IMR-90 (cell line): ENCODE data around the gene DUSP8. TPM values are rescaled to one million over a fixed set of nuclear protein-coding genes. Genes with fewer than 3 reads are reported as not detected.

Source experiments
- ATAC-seq: fragments of 200-7000 bp; cut with Tn5 transposase; 2 replicates; pipeline ENCODE4 v1.9.1; 2020; ENCODE audit warnings: low read depth, mild to moderate bottlenecking, moderate library complexity
- BruUV-seq: library from RNA; stranded (reverse); fragments of 400-500 nt; replicated peaks from 2 replicates; lab custom pipeline; 2021; lab: Mats Ljungman, UMichigan
- CTCF ChIA-PET: fragments of 300-600 bp; formaldehyde crosslinking; extraction: SDS; loops from one replicate; lab custom pipeline; 2021; ENCODE audit warnings: antibody characterized with exemption; lab: Yijun Ruan, JAX
- POLR2A ChIA-PET: fragments of 300-600 bp; sonication (Branson Sonifier 250); formaldehyde crosslinking; loops from one replicate; lab custom pipeline; 2022; ENCODE audit warnings: antibody characterized with exemption; ENCODE audit not compliant: unreplicated experiment; lab: Charles Lee
- DNase-seq: peaks from one replicate; pipeline ENCODE4 v3.0.0; 2013
- H2AFZ ChIP-seq: replicated peaks from 2 replicates; pipeline ENCODE3; 2013; ENCODE audit warnings: low read length, mild to moderate bottlenecking; ENCODE audit not compliant: poor library complexity
- H2AK5ac ChIP-seq: 2 replicates; pipeline ENCODE4 v1.6.1; 2013; ENCODE audit warnings: low read depth, low read length, inconsistent platforms
- H2AK9ac ChIP-seq: replicated peaks from 2 replicates; pipeline ENCODE3; 2013; ENCODE audit warnings: mild to moderate bottlenecking, low read depth, low read length, moderate library complexity; ENCODE audit not compliant: poor library complexity
- H2BK120ac ChIP-seq: 2 replicates; pipeline ENCODE4 v1.6.1; 2013; ENCODE audit warnings: low read depth, low read length, inconsistent platforms
- H2BK15ac ChIP-seq: 3 replicates; pipeline ENCODE4 v1.6.1; 2013; ENCODE audit warnings: low read depth, low read length, inconsistent platforms
- H2BK20ac ChIP-seq: 2 replicates; pipeline ENCODE4 v1.6.1; 2013; ENCODE audit warnings: low read depth, mild to moderate bottlenecking, inconsistent platforms, low read length, moderate library complexity
- H2BK5ac ChIP-seq: 2 replicates; pipeline ENCODE4 v1.6.1; 2013; ENCODE audit warnings: mild to moderate bottlenecking, low read depth, low read length, inconsistent platforms; ENCODE audit not compliant: poor library complexity, severe bottlenecking
- H3K14ac ChIP-seq: replicated peaks from 2 replicates; pipeline ENCODE4 v1.6.1; 2013; ENCODE audit warnings: low read depth, low read length, inconsistent platforms
- H3K18ac ChIP-seq: 2 replicates; pipeline ENCODE4 v1.6.1; 2013; ENCODE audit warnings: low read depth, low read length, control low read depth
- H3K23ac ChIP-seq: 2 replicates; pipeline ENCODE4 v1.6.1; 2013; ENCODE audit warnings: low read depth, low read length, inconsistent platforms
- H3K27ac ChIP-seq: 2 replicates; pipeline ENCODE4 v1.5.1; 2013; ENCODE audit warnings: mild to moderate bottlenecking, control low read depth, low read length; ENCODE audit not compliant: insufficient read depth
- H3K27me3 ChIP-seq: 2 replicates; pipeline ENCODE4 v1.6.1; 2013; ENCODE audit warnings: low read length; ENCODE audit not compliant: control insufficient read depth, insufficient read depth
- H3K36me3 ChIP-seq: 2 replicates; pipeline ENCODE4 v1.6.1; 2013; ENCODE audit warnings: low read length, mixed read lengths; ENCODE audit not compliant: control insufficient read depth, insufficient read depth
- H3K4ac ChIP-seq: 2 replicates; pipeline ENCODE4 v1.6.1; 2013; ENCODE audit warnings: low read depth, low read length, inconsistent platforms
- H3K4me1 ChIP-seq: 2 replicates; pipeline ENCODE4 v1.6.1; 2013; ENCODE audit warnings: low read length, mixed read lengths; ENCODE audit not compliant: control insufficient read depth, insufficient read depth
- H3K4me2 ChIP-seq: 2 replicates; pipeline ENCODE4 v1.6.1; 2013; ENCODE audit warnings: low read depth, mild to moderate bottlenecking, control low read depth, low read length, moderate library complexity
- H3K4me3 ChIP-seq: 2 replicates; pipeline ENCODE4 v1.5.1; 2013; ENCODE audit warnings: low read depth, mild to moderate bottlenecking, control low read depth, low read length, moderate library complexity; ENCODE audit not compliant: insufficient read depth
- H3K56ac ChIP-seq: 2 replicates; pipeline ENCODE4 v1.6.1; 2013; ENCODE audit warnings: low read length, inconsistent platforms; ENCODE audit not compliant: insufficient read depth; ENCODE audit errors: extremely low read depth
- H3K79me1 ChIP-seq, 2 experiments: 2 replicates each; pipeline ENCODE4 v1.6.1; 2013; ENCODE audit warnings: low read length in 2 of 2, inconsistent platforms in 1 of 2, low read depth in 1 of 2
- H3K9ac ChIP-seq: 2 replicates; pipeline ENCODE4 v1.6.1; 2013; ENCODE audit warnings: low read depth, low read length, control low read depth
- H3K9me1 ChIP-seq: 2 replicates; pipeline ENCODE4 v1.6.1; 2013; ENCODE audit warnings: low read length, inconsistent platforms; ENCODE audit not compliant: insufficient read depth
- H3K9me3 ChIP-seq: 2 replicates; pipeline ENCODE4 v1.6.1; 2013; ENCODE audit warnings: low read length; ENCODE audit not compliant: control insufficient read depth, insufficient read depth
- H4K20me1 ChIP-seq: 2 replicates; pipeline ENCODE4 v1.6.1; 2013; ENCODE audit warnings: low read length, inconsistent platforms; ENCODE audit not compliant: insufficient read depth
- H4K5ac ChIP-seq: 2 replicates; pipeline ENCODE4 v1.6.1; 2013; ENCODE audit warnings: mild to moderate bottlenecking, low read depth, low read length, control low read depth
- H4K8ac ChIP-seq, 2 experiments: 2 replicates each; pipeline ENCODE4 v1.6.1; 2013; ENCODE audit warnings: low read depth in 2 of 2, low read length in 2 of 2, control low read depth in 1 of 2, inconsistent platforms in 1 of 2
- H4K91ac ChIP-seq: 2 replicates; pipeline ENCODE4 v1.6.1; 2013; ENCODE audit warnings: low read depth, low read length, inconsistent platforms; ENCODE audit not compliant: insufficient read depth
- CEBPB ChIP-seq: IDR thresholded peaks from 2 replicates; pipeline ENCODE4 v1.6.1; 2012; ENCODE audit warnings: low read depth, low read length, improper control_type of control experiment
- RFX5 ChIP-seq: IDR thresholded peaks from 2 replicates; pipeline ENCODE4 v1.8.0; 2012; ENCODE audit warnings: low read depth, mild to moderate bottlenecking, low read length, moderate library complexity
- WGBS, 2 experiments: methylation state at CpG; one replicate each; pipeline versions ENCODE4 v1.1.5 to v1.1.7; 2013; ENCODE audit warnings: missing lambda C conversion rate in 2 of 2; ENCODE audit not compliant: insufficient read length in 1 of 2; ENCODE audit errors: extremely low coverage in 2 of 2; 5-methylcytosine and 5-hydroxymethylcytosine counted together
- dilution Hi-C: fragments of 300-500 bp; cut with HindIII; formaldehyde crosslinking; loops from one replicate; pipeline ENCODE4 v1.14.3; 2018; ENCODE audit warnings: low sequenced_read_pairs; ENCODE audit not compliant: unreplicated experiment
- in situ Hi-C: fragments of 300-500 bp; cut with MboI; formaldehyde crosslinking; loops from 3 replicates; pipeline ENCODE4 v1.14.3; 2019; ENCODE audit warnings: low sequenced_read_pairs, inconsistent platforms, mixed read lengths
- intact Hi-C: fragments of 100-400 bp; cut with micrococcal nuclease; formaldehyde crosslinking; loops from 2 replicates; pipeline ENCODE4 v1.10.0; 2022
- polyA plus RNA-seq, 3 experiments: library from polyadenylated mRNA; depleted of rRNA; stranded (reverse); fragments of >200 nt; gene quantifications; 2 replicates each; pipeline ENCODE4 v1.2.3, GENCODE V29; 2012; ENCODE audit warnings: low replicate concordance in 1 of 3
- total RNA-seq: library from RNA; depleted of rRNA; stranded (reverse); fragments of >200 nt; gene quantifications from 2 replicates; pipeline ENCODE4 v1.2.3, GENCODE V29; 2012

Gene DUSP8
- total and polyA plus RNA-seq, 2 of the 4 experiments (the other 2 are of a cell fraction) = 0.72 to 4.2 TPM

DNA sequence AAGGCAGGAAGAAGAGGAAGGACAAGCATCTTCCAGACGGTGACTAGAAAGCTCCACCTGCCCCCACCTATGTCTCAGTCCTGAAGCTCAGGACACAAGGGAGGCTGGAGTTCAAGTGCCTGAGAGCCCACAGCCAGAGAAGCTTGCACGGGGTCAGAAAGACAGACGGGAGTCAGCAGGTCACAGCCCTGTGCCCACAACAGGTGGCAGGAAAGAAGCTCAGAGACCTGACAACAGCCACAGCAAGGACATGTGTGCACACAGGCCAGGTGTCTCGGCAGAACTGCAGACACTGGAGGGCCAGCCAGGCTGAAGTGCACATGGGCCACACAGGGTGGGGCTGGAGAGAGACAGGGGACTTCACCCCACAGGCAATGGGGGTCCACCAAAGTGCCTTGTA is 48.3 kb downstream of the DUSP8 start:
- Histone ChIP-seq H3K4ac (no peak overlapping the region), H4K91ac (no peak overlapping the region), H4K8ac (no peak overlapping the region), H3K4me3 (no peak overlapping the region), H4K20me1 (peaks cover 87% of the 10 kb centered on the region), H3K27ac (no peak overlapping the region), H3K14ac (no peak overlapping the region), H3K18ac (no peak overlapping the region), H2AFZ (no peak overlapping the region), H4K5ac (no peak overlapping the region), H3K79me1 (peaks cover 22 to 56% of the 10 kb centered on the region in 2 experiments), H3K9me3 (no peaks in the 10 kb centered on the region), H2BK15ac (no peak overlapping the region), H3K56ac (no peak overlapping the region), H3K9ac (no peak overlapping the region), H2BK5ac (no peak overlapping the region), H2BK20ac (no peak overlapping the region), H3K9me1 (peaks cover 5% of the 10 kb centered on the region; the same call in 1 of the 2 replicates), H3K4me1 (peaks cover 7% of the 10 kb centered on the region; the same call in 1 of the 2 replicates), H3K4me2 (no peak overlapping the region), H3K27me3 (no peaks in the 10 kb centered on the region), H3K36me3 (no peaks in the 10 kb centered on the region), H2BK120ac (no peak overlapping the region), H2AK9ac (no peak overlapping the region), H2AK5ac (no peak overlapping the region), H3K23ac (no peak overlapping the region)
- DNase-seq (no peak), ATAC-seq (no peak)
- BruUV-seq = no TSS peak
- TF ChIP-seq RFX5 (no peak), CEBPB (no peak)
- intact Hi-C loops (no loop called here), in situ Hi-C loops (loop anchor here (25.0 kb wide), 1 partner anchor 311 kb away; the partner anchor contains the start of gene MUC5B), dilution Hi-C loops (no loop called here)
- ChIA-PET POLR2A (no interaction called here), CTCF (no interaction called here)
- 83% methylated on average over 1 of the region's 4 CpGs; no CpG with 5 or more reads in 1 of the 2 experiments for WGBS, 2 experiments
